Dermis blood vessel endothelial cell (primary cell): Measurements from ENCODE around the gene TPCN2. TPM values are rescaled to one million over a fixed set of nuclear protein-coding genes. Genes with fewer than 3 reads are reported as not detected.
"Not testable (repeated sequence)": the region's sequence is repeated elsewhere in the genome, so short reads cannot be mapped to it uniquely, and the experiment has no call there.

ENCODE experiments used
- DNase-seq: peaks from one replicate; pipeline ENCODE4 v3.0.0; 2010
- total RNA-seq: library from RNA; depleted of rRNA; stranded (reverse); fragments of >200 nt; gene quantifications from 2 replicates; pipeline ENCODE4 v1.2.3, GENCODE V29; 2014

TPCN2 gene
- total RNA-seq, 1 donor from 2014 or later = 14.3 TPM

DNA sequence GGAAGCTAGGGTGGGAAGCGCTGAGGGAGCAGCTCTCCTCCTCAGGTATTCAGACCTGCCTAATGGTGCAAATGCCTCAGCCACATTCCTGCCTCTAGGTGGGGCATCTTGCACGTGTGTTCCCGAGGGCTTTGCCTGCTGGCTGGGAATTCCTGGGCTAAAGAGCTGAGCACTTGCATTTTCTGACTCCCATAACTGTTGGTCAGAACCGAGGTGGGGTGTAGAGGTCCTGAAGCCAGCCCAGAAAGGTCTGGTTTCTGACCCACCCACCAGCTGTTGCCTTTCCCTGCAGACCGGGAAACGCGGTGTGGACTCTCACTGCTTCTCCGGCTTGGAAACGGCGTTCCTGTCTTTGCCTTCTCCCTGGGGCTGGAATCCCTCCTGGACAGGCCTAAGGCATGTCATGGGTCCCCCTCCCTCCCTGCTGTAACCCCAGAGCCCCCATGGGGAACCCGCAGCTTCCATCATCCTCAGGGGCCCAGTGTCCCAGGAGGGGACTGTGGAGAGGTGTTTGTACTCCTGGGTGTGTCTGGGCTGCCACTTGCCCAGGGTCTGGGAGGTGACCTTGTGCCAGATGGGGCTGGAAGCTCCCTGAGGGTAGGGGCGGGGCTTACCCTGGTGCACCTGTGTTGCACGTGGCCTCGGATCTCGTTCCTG is 83.0 kb downstream of the TPCN2 start:
- peak; percentile 87 for DNase-seq

DNA sequence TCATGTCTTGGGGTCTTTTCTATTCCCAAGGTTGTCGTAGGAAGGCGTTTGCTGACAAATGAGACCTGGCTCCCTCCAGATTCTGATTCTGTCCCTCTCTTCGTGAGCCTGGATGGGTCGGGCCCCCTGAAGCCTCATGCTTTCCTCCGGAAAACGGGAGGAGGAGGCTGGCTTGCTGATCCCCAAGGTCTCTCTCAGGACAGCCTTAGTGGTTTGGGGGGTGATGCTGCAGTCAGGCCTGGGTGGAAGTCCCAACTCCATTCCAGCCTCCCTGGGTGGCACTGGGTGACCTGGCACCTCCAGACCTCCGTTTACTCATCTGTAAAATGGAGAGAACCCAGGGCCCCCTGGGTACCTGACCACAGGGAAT is 83.6 kb downstream of the TPCN2 start:
- no peak for DNase-seq

DNA sequence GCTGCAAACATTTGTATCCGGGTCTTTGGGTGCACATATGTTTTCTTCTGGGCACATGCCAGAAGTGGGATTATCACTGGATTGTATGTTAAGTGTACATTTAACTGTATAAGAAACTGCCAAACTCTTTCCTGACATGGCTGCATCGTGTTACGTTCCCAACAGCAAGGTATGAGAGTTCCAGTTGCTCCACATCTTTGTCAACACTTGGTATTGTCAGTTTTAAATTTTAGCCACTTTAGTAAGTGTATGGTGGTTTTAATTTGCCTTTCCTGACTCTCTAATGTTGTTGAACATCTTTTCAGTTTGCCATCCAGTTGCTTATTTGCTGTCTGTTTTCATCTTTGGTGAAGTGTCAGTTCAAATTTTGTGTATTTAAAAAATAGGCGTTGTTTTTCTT is 84.5 kb downstream of the TPCN2 start:
- no peak for DNase-seq

DNA sequence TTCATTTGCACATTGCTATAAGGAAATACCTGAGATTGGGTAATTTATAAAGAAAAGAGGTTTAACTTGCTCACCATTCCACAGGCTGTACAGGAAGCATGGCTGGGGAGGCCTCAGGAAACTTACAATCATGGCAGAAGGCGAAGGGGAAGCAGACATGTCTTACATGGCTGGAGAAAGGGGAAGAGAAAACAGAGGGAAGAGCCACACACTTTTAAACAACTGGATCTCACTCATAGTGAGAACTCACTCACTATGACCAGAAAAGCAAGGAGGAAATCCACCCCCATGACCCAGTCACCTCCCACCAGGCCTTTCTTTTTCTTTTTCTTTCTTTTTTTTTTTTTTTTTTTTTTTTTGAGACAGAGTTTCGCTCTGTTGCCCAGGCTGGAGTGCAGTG is 85.5 kb downstream of the TPCN2 start:
- not testable (repeated sequence) for DNase-seq

DNA sequence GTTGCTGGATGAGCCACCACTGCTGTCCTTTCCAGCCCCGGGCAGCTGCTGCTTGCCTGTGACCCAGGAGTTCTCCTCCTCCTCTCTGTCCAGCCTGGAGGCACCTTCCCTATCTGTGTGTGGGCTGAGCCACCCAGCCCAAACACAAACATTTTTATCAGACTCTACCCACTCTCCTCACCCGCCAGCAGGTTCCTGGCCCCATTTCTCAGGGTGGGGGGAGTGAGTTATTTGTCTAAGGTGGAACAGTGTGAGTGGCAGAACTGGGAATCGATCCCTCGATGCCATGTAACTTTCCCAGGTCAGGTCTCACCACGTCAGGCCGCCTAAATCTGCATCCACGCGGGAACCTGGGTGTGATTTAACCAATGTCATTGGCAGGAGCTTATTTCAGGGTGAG is 86.2 kb downstream of the TPCN2 start:
- DNase-seq = no peak

DNA sequence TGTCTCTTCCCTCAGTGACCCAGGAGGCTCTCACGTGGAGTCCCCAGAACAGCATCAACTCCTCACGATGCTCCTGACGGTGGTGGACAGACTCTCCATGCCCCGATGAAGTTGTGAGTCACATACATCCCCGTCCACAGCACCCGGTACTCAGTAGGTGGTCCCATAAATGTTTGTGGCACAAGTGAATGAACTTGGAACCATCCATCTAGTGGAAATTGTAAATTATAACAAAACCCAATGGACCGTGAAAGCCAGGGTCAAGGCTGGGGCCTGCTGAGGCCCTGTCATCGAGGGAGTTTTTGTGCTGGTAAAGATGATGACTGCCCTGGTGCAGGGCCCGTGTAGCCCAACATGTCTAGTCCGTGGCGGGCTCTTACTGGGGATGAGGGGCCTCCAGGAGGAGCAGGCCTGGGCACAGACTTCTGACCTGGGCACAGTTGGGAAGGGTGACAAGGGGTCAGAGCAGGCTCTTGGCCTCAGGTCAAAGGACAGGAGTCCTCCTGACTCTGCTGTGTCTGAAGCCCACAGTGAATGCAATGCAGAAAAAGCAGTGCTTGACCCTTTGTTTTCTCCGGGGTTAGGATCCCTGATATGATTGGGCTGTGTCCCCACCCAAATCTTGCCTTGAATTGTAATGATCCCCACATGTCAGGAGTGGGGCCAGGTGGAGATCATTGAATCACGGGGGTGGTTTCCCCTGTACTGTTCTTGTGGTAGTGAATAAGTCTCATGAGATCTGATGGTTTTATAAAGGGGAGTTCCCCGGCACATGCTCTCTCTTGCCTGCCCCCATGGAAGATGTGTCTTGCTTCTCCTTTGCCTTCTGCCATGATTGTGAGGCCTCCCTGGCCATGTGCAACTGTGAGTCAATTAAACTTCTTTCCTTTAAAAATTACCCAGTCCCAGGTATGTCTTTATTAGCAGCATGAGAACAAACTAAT is 87.0 kb downstream of the TPCN2 start:
- no peak for DNase-seq

DNA sequence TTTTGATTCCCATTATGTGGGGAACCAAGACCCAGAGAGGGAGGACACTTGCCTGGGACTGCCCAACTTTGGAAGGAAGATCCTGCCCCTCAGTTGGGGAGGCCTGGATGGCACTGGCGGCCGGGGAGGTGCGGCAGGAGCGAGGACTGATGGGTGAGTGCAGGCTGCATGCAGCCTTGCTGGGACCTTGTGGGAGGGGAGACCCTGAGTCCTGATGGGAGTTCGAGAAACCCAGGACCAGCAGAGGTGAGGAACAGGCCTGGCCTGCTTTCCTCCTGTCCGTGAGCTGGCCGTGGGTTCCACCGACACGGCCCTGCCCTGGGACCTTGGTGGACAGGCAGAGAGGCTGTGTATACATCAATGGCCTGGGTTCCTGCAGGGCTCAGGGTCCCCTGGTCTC is 87.7 kb downstream of the TPCN2 start:
- DNase-seq = no peak

DNA sequence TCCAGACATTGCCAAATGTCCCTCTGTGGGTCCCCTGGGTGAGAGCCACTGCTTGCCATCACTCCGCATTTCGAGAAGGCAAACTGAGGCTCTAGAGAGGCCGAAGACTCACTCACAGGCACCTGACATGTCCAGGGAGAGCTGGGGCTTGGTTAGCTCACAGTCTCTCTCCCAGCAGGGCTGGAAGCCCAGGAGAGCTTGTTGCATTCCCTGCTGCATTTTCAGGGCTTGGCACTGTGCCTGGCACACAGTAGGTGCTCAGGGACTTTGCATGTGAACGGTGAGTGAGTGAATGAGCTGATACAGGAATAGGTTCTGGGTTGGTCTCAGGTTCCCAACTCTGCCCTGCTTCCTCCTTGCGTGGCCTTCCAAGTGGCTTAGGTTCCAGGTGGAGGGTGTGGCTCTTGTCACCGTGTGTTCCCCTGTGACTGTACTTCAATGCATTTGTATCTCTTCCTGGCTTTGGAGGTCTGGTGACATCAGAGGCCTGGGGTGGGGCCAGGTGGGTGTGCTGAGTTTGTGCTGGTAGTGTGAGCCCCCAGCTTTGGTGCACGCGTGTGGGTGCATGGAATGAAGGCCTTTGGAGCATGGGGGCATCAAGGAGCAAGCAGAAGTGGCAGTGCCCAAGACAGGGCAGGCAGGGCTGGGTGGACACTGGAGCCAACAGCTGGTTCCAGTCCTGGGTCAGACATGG is 88.6 kb downstream of the TPCN2 start:
- DNase-seq = no peak

DNA sequence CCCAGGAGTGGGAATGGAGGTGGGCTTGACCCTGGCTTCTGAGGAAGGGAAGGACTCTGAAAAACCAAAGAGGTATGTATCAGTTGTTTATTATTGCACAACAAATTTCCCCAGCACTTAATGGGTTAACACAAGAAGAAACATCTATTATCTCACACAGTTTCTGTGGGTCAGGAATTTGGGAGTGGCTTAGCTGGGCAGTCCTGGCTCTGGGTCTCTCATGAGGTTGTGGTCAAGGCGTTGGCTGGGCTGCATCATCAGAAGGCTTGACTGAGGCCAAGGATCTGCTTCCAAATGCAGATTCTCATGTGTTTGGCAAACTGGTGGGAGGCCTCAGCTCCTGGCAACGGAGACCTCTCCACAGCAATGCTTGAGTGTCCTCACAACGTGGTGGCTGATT is 89.5 kb downstream of the TPCN2 start:
- DNase-seq = no peak

DNA sequence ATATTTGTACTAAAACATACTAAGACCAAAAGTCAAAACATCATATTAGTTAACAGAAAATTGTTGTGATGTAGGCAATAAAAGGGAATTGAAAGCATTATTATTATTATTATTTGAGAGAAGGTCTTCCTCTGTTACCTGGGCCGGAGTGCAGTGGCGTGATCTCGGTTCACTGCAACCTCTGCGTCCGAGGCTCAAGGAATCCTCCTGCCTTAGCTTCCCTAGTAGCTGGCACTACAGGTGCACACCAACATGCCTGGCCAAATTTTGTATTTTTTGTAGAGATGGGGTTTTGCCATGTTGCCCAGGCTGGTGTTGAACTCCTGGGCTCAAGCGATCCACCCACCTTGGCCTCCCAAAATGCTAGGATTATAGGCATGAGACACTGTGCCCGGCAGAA is 91.4 kb downstream of the TPCN2 start:
- not testable (repeated sequence) for DNase-seq

DNA sequence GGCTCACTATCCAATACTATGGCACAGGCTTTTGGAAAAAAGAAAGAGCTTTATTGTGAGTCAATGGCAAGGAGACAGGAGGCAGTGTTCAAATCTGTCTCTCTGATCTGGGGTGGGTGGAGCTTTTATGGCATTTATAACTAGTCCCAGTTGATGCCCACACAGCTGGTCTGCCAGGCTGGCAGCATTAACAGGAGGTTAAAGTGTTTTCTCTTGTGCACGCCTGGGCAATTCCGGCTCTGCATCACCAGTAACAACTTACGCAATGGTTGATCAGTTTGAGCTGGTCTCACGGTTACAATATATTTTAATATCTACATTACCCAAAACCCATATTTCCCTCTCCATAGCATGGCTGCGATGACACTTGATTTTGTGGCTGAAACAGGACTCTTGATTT is 91.9 kb downstream of the TPCN2 start:
- no peak for DNase-seq

DNA sequence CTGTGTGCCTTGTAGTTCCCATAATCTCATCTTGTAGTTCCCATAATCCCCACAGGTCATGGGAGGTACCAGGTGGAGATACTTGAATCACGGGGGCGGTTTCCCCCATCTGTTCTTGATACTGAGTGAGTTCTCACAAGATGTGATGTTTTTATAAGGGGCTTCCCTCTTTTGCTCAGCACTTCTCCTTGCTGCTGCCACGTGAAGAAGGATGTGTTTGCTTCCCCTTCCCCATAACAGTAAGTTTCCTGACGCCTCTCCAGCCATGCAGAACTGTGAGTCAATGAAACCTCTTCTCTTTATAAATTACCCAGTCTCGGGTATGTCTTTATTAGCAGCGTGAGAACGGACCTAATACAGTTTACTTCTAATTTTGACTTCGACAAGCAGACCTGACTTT is 93.0 kb downstream of the TPCN2 start:
- no peak for DNase-seq

DNA sequence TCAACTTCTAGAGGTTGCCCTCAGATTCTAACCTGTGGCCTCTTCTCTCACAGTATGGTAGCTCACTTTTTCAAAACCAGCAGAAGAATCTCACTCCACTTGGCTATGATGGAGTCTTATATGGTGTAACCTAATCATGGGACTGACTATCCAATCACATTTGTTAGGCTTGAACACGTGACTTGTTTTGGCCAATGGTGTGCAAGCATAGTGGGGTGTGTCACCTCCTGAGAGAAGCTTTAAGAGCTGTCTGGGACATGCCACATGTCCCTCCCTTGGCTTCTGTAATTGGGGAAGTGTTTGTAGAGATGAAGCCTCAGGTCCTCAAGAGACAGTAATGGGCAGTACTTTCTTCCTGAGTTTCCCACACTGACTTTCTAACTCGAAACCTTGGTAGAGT is 94.2 kb downstream of the TPCN2 start:
- DNase-seq = no peak

DNA sequence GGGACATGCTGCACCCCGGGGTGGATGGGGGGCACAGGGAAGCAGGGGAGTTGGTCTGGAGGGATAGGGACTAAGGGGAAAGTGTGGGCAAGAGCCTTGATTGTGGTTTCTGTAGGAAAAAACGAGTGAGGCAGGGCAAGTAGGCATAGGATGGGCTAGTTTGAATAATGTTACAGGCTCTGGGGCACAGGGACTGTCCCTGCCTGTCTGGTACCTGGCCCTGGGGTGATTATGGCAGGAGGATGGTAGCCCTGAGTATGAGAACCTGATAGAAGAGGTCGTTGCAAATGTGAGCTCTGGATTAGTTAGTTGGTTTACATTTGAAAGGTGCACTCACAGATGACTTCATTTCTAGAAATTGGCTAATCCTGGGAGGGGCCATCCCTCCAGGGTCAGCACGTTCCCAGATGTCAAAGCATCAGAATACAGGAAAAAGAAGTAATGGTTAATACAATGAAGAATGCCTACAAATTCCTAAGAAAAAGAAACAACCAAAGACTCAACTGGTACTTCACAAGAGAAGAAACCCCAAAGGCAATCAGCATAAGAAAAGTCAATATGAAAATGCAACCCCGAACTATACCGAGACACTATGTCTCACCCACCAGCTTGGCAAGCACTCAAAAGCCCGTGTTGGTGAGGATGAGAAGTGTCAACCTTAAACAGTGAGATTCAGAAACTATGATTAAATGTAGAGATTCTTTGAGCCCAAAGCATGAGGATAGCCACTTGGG is 95.8 kb downstream of the TPCN2 start:
- no peak for DNase-seq

DNA sequence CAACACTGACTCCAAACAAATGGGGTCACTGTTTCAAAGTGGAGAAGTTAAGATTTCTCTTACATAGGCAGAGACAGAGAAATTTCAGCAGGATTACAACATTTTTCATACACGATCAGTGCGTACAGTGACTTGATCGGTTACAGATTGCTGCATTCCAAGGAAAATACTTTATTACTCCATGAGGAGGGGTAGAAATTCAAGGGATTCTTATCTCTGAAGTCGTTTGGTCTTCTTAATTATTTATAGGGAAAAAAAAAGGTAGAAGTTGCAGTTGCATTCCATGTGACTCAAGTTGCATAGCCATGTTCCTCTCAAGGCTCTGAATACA is 96.3 kb downstream of the TPCN2 start:
- DNase-seq = no peak

DNA sequence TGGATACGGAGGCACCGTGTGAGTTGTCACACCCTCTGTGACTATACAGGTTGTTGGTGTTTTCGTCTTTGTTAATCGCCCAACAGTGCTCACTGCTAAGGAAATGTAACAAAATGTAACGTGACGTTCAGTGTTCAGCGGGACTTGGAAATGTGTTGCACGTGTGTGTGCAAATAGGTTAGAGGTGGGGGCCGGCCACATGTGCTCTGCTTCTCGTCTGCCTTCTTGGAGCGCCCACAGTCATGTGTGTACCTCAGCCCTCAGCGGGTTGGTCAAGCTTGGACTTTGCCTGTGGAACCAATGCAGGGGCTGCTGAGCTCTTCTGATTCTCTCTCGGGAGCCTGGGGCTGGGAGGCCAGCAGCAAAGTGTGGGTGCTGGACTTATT is 99.6 kb downstream of the TPCN2 start:
- no peak for DNase-seq

DNA sequence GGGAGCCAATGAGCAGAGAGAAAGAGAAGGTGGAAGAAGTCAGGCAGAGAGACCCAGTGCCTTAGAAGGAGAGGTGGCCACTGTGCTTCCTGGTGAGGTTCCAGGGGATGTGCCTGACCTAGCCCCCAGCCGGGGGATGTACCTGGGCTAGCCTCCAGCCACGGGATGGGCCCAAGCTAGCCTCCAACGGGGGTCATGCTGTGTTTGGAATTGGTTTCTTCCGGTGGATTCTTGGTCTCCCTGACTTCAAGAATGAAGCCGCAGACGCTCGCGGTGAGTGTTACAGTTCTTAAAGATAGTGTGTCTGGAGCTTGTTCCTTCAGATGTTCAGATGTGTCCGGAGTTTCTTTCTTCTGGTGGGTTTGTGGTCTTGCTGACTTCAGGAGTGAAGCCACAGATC is 100.1 kb downstream of the TPCN2 start:
- no peak for DNase-seq

DNA sequence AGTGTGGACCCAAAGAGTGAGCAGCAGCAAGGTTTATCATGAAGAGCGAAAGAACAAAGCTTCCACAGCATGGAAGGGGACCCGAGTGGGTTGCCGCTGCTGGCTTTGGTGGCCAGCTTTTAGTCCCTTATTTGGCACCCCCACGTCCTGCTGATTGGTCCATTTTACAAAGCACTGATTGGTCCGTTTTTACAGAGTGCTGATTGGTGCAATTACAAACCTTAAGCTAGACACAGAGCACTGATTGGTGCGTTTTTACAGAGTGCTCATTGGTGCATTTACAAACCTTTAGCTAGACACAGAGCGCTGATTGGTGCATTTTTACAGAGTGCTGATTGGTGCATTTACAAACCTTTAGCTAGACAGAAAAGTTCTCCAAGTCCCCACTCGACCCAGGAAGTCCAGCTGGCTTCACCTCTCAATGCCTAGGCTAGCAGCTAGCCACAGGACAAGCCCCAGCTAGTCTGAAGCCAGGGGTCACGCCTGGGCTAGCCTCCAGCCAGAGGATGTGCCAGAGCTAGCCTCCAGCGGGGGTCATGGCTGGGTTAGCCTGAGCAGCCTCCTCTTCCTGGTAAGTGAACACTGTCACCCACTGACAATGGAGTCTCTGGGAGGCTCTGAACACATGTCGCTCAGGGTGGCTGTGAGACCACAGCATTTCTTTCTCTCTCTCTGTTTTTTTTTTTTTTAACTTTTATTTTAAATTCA is 100.8 kb downstream of the TPCN2 start:
- not testable (repeated sequence) for DNase-seq

DNA sequence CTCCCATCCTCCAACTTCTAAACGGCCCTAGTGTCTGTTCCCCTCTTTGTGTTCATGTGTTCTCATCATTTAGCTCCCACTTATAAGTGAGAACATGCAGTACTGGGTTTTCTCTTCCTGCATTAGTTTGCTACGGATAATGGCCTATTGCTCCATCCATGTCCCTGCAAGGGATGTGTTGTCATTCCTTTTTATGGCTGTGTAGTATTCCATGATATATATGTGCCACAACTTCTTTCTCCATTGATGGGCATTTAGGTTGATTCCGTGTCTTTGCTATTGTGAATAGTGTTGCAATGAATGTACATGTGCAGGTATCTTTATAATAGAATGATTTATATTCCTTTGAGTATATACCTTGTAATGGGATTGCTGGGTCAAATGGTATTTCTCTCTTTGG is 101.4 kb downstream of the TPCN2 start:
- DNase-seq = no peak

DNA sequence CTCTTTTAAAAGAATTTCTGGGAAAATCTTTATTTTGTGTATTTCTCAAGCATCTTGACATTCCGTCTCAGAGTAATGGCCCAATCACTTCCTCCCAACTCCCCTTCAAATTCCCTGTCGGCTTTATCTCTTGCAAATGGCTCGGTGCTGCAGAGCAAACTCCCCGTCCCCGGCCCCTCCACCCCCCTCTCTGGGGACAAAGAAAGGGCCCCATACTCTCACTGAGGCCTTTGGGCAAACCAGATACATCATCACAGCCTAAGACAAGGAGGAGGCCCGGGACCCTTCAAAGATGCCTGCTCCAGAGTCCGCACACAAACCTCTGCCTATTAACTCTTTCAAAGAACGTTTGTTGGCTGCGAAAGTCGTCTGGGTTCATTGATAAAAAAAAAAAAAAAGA is 103.1 kb downstream of the TPCN2 start:
- no peak for DNase-seq

DNA sequence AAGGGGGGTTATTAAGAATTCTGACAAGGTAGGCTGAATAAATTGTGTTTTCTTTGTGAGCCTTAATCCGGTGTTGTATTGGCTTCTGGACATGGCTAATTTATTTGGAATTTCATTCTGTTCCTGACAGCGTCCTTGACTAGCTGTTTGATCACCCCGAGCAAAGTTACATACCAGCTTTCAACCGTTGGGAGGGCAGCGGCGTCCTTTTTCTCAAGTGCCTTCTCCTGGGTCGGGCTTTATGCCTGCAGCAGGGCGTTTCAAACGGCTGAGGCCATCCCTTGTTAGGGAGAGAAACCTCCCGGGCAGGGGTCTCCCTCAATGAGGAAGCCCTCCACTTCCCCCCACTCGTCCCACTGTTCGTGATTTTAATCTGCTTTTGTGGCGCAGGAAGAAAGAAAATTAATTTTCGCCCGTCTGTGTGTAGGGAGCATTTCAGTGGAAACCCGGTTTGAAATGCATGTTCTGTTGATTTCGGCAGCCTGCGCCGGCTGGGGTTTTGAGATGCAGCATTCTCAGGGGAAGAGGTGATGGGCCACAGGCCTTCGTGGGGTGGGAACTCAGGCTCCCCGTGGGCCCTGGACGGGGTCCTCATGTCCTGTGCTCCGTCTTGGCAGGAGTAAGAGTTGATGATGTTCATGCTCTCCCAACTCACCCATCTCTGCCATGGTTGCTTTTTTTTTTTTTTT is 104.1 kb downstream of the TPCN2 start:
- no peak for DNase-seq

DNA sequence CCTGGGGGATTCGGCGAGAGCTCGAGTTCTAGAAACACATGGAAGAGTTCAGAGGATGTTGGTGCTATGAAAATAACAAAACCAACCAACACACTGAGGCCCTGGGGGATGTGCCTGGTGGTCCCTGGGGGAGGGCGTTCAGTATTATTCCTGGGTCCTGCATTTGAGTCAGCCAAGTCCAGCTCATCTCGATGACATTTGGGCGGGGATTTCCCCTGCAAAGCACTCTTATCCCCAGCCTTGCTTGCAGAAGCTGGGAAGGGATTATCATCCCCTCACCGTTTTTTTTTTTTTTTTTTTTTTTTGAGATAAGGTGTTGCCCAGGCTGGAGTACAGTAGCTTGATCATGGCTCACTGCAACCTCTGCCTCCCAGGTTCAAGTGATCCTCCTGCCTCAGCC is 104.9 kb downstream of the TPCN2 start:
- no peak for DNase-seq
